Endothelial cell of umbilical vein (primary cell): ENCODE data around the gene KANK2. TPM values are rescaled to one million over a fixed set of nuclear protein-coding genes. Genes with fewer than 3 reads are reported as not detected.

Source experiments
- BruUV-seq: library from RNA; stranded (reverse); fragments of 400-500 nt; replicated peaks from 2 replicates; lab custom pipeline; 2021; lab: Mats Ljungman, UMichigan
- CTCF ChIA-PET: fragments of 300-600, 350-600 bp; sonication (Branson Sonifier 250); formaldehyde crosslinking; loops from one replicate; lab custom pipeline; 2021; ENCODE audit warnings: antibody characterized with exemption, inconsistent platforms; lab: Charles Lee
- POLR2A ChIA-PET: fragments of 300-600, 350-600 bp; sonication (Branson Sonifier 250); formaldehyde crosslinking; loops from one replicate; lab custom pipeline; 2021; ENCODE audit warnings: antibody characterized with exemption, inconsistent platforms; lab: Charles Lee
- DNase-seq: peaks from one replicate; pipeline ENCODE4 v3.0.0-alpha.2; 2011; ENCODE audit warnings: low read depth, low spot score
- FAIRE-seq: peaks from 2 replicates; lab custom pipeline; 2011; peaks lifted over from hg19 to GRCh38; lab: Jason Lieb, UNC
- H2AFZ ChIP-seq: 2 replicates; pipeline ENCODE4 v1.6.0; 2012; ENCODE audit warnings: low read depth, low read length, control low read depth, inconsistent platforms
- H3K27ac ChIP-seq: 2 replicates; pipeline ENCODE4 v1.5.1; 2011; ENCODE audit warnings: low read depth, mild to moderate bottlenecking, control low read depth, low read length, moderate library complexity; ENCODE audit not compliant: insufficient read depth
- H3K27me3 ChIP-seq, 2 experiments: 2 replicates each; pipeline versions ENCODE4 v1.6.0 to v1.6.1; 2011; ENCODE audit warnings: low read length in 2 of 2, mixed read lengths in 1 of 2; ENCODE audit not compliant: control insufficient read depth in 2 of 2, insufficient read depth in 2 of 2
- H3K36me3 ChIP-seq, 2 experiments: 2 replicates in 1 of 2; 3 replicates in 1 of 2; pipeline ENCODE4 v1.5.1; 2011; ENCODE audit warnings: low read length in 2 of 2, mild to moderate bottlenecking in 1 of 2, moderate library complexity in 1 of 2; ENCODE audit not compliant: control insufficient read depth in 2 of 2, insufficient read depth in 2 of 2; ENCODE audit errors: extremely low read depth in 1 of 2
- H3K4me1 ChIP-seq: 3 replicates; pipeline ENCODE4 v1.5.1; 2011; ENCODE audit warnings: mild to moderate bottlenecking, low read length; ENCODE audit not compliant: control insufficient read depth, insufficient read depth; ENCODE audit errors: extremely low read depth
- H3K4me2 ChIP-seq: 2 replicates; pipeline ENCODE4 v1.6.1; 2011; ENCODE audit warnings: low read length, control low read depth, mixed read lengths; ENCODE audit not compliant: insufficient read depth
- H3K4me3 ChIP-seq, 3 experiments: fragments of 200-600 bp in 1 of 3; sonication (generic), shearing (Covaris generic) in 1 of 3; replicated peaks in 1 of 3; 2 replicates each; pipeline ENCODE4 v1.5.1; 2011 to 2016; ENCODE audit warnings: control low read depth in 3 of 3, low read length in 3 of 3, mild to moderate bottlenecking in 2 of 3, inconsistent platforms in 1 of 3, low read depth in 1 of 3, moderate library complexity in 1 of 3; ENCODE audit not compliant: insufficient read depth in 1 of 3
- H3K79me2 ChIP-seq: 2 replicates; pipeline ENCODE4 v1.6.0; 2012; ENCODE audit warnings: low read length, inconsistent platforms; ENCODE audit not compliant: control insufficient read depth, insufficient read depth
- H3K9ac ChIP-seq: replicated peaks from 2 replicates; pipeline ENCODE3; 2011; ENCODE audit warnings: low read length, control low read depth; ENCODE audit not compliant: insufficient read depth; ENCODE audit errors: extremely low read depth
- H3K9me1 ChIP-seq: replicated peaks from 3 replicates; pipeline ENCODE4 v1.6.0; 2011; ENCODE audit warnings: mild to moderate bottlenecking, low read length; ENCODE audit not compliant: control insufficient read depth, insufficient read depth; ENCODE audit errors: extremely low read depth
- H3K9me3 ChIP-seq: replicated peaks from 2 replicates; pipeline ENCODE4 v1.5.1; 2012; ENCODE audit warnings: low read length, inconsistent platforms; ENCODE audit not compliant: control insufficient read depth, insufficient read depth
- H4K20me1 ChIP-seq: replicated peaks from 2 replicates; pipeline ENCODE3; 2011; ENCODE audit warnings: mild to moderate bottlenecking, low read length; ENCODE audit not compliant: control insufficient read depth, insufficient read depth; ENCODE audit errors: extremely low read depth
- CTCF ChIP-seq, 2 donors: IDR thresholded peaks; 1 replicate in 1 of 2; 2 replicates in 1 of 2; pipeline ENCODE4 v1.5.1; 2011; ENCODE audit warnings: low read length in 2 of 2, mild to moderate bottlenecking in 2 of 2, moderate library complexity in 2 of 2, control low read depth in 1 of 2, inconsistent platforms in 1 of 2, low read depth in 1 of 2; ENCODE audit not compliant: insufficient read depth in 1 of 2; ENCODE audit errors: extremely low read depth in 1 of 2
- EZH2 ChIP-seq: IDR thresholded peaks from 2 replicates; pipeline ENCODE4 v1.6.1; 2012; ENCODE audit warnings: borderline replicate concordance, low read depth, mild to moderate bottlenecking, moderate library complexity, low read length, inconsistent platforms; ENCODE audit not compliant: severe bottlenecking
- GATA2 ChIP-seq: IDR thresholded peaks from 2 replicates; pipeline ENCODE4 v1.7.0; 2011; ENCODE audit warnings: low read depth, mild to moderate bottlenecking, moderate library complexity, mixed read lengths, low read length; ENCODE audit not compliant: insufficient read length, insufficient read depth
- JUN ChIP-seq: IDR thresholded peaks from 2 replicates; pipeline ENCODE4 v1.6.1; 2011; ENCODE audit warnings: borderline replicate concordance, low read depth; ENCODE audit not compliant: insufficient read length, insufficient read depth
- MAX ChIP-seq: IDR thresholded peaks from 2 replicates; pipeline ENCODE4 v1.6.1; 2011; ENCODE audit not compliant: insufficient read depth, insufficient read length
- MYC ChIP-seq: IDR thresholded peaks from one replicate; pipeline ENCODE4 v1.6.1; 2011; ENCODE audit warnings: mild to moderate bottlenecking, low read depth, low read length
- POLR2A ChIP-seq: IDR thresholded peaks from 2 replicates; pipeline ENCODE4 v1.6.1; 2012; ENCODE audit warnings: low read depth, mild to moderate bottlenecking, control low read depth, low read length
- POLR2AphosphoS5 ChIP-seq: IDR thresholded peaks from 2 replicates; pipeline ENCODE4 v1.6.1; 2012; ENCODE audit warnings: low read depth, mild to moderate bottlenecking, control low read depth, low read length, moderate library complexity; ENCODE audit not compliant: insufficient read depth
- dilution Hi-C: fragments of 300-500 bp; cut with MboI; formaldehyde crosslinking; loops from one replicate; pipeline ENCODE4 v1.15.0; 2019; ENCODE audit warnings: low sequenced_read_pairs; ENCODE audit not compliant: extremely low pct_ligation_motif_present
- intact Hi-C: fragments of 100-400 bp; cut with micrococcal nuclease; formaldehyde crosslinking; loops from one replicate; pipeline ENCODE4 v1.10.0; 2022
- polyA plus RNA-seq, 4 experiments: library from polyadenylated mRNA; depleted of rRNA in 3 of 4; stranded (reverse) in 3 of 4; unstranded in 1 of 4; fragments of >200 nt; gene quantifications; 2 replicates each; pipeline versions ENCODE4 v1.2.1 to v1.2.3, GENCODE V29; 2011 to 2012; ENCODE audit warnings: missing spikeins in 1 of 4
- total RNA-seq: library from RNA; stranded (reverse); gene quantifications from 2 replicates; pipeline ENCODE4 v1.2.3, GENCODE V29; 2021

Gene KANK2
- total and polyA plus RNA-seq, 2 donors (not counting 3 experiments of a cell fraction or from before 2014, with no cell fraction given), result 41.7 to 77.9 TPM

- TF ChIP-seq CTCF (IDR thresholded peaks at IDR 0.05; ENCODE audit: extremely low read depth in 1 of 2, insufficient read depth in 1 of 2, low read depth in 1 of 2, low read length in 2 of 2) (no peak), JUN (no peak), POLR2AphosphoS5 (no peak), EZH2 (no peak), MYC (no peak), MAX (no peak), GATA2 (no peak), POLR2A (no peak)
- H2AFZ ChIP-seq, result no peak overlapping the region
- CTCF ChIA-PET, result interaction anchor here (2.0 kb wide), 1 partner anchor 69 kb away, joined by 6 read pairs; no protein-coding TSS in a partner anchor
- no TSS peak for BruUV-seq
- intact Hi-C loops (loop anchor here (2.0 kb wide), 2 partner anchors 17 to 53 kb away; no protein-coding TSS in a partner anchor), dilution Hi-C loops (no loop called here)
- H3K9ac ChIP-seq, result no peak overlapping the region
- no peaks in the 10 kb centered on the region for H3K9me1 ChIP-seq
- POLR2A ChIA-PET, result no interaction called here
- H3K9me3 ChIP-seq, result no peaks in the 10 kb centered on the region
- H3K27ac ChIP-seq, result no peak overlapping the region
- FAIRE-seq, result no peak
- peak overlapping the region; percentile 67 for H3K4me2 ChIP-seq
- no peaks in the 10 kb centered on the region for H3K27me3 ChIP-seq
- peaks cover 34% of the 10 kb centered on the region for H3K79me2 ChIP-seq
- no peaks in the 10 kb centered on the region for H4K20me1 ChIP-seq
- no peak for DNase-seq
- H3K4me3 ChIP-seq, result no peak overlapping the region
- peaks cover 12 to 23% of the 10 kb centered on the region in 2 experiments for H3K36me3 ChIP-seq
- peaks cover 19% of the 10 kb centered on the region for H3K4me1 ChIP-seq
Measured at GRCh38 chr19:11195681-11196080, 1.7 kb downstream of the KANK2 start.
